HG03469 (cell line): ENCODE data around the gene TAF1B.

Experiments used
- ATAC-seq: cut with Tn5 transposase; IDR thresholded peaks from one replicate; pipeline ENCODE4 v1.9.1; 2021; ENCODE audit warnings: mild to moderate bottlenecking, moderate library complexity, moderate number of reproducible peaks; ENCODE audit not compliant: unreplicated experiment

Gene TAF1B

GRCh38 chr2:9807555-9808305 is 35.5 kb upstream of the TAF1B start:
- no peak for ATAC-seq

- no peak for ATAC-seq
Observed at GRCh38 chr2:9808334-9809063, 34.8 kb upstream of the TAF1B start.

DNA sequence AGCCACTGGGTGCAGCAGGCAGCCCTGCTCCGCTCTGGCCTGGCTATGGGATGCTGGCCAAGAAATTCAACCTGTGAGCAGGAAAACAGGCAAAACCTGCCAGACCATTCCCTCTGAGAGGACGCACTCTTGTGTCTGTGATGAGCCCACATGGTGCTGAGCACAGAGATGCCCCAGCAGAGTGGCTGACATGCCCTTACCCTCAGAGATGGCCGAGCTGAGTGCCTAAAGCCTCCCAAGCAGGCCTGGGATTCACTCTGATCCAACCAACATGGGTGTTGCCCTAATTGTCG is 34.3 kb upstream of the TAF1B start:
- ATAC-seq, result no peak

DNA sequence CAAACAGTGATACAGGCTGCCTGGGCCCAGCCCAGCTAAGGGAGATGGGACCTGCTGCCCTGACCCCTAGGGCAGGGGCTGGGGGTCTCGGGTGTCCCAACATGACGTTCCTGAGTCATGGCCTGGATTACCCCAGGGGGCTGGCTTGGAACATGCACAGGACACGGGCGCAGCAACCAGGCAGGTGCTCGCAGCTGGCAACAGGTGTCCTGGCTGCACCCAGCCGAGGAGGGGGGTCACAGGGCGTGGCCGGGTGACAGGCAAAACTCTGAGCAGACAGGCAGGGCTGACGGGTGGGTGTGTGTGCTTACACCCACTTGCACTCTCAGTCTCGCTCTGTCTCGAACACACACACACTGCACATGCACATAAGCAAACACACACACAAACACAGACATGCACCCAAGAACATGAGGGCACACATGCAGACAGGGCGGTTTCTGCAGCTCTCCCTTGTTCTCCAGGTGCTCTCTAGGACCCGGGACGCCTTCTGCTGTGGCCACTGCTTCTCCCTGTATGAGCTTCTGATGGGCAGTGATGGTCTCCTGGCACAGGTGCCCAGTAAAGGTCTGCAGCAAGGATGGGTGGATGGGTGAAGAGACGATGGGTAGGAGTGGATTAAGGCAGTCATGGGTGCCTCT is 33.7 kb upstream of the TAF1B start:
- ATAC-seq, result no peak

- ATAC-seq, result no peak
Observed at GRCh38 chr2:9811216-9811615, 32.1 kb upstream of the TAF1B start.

DNA sequence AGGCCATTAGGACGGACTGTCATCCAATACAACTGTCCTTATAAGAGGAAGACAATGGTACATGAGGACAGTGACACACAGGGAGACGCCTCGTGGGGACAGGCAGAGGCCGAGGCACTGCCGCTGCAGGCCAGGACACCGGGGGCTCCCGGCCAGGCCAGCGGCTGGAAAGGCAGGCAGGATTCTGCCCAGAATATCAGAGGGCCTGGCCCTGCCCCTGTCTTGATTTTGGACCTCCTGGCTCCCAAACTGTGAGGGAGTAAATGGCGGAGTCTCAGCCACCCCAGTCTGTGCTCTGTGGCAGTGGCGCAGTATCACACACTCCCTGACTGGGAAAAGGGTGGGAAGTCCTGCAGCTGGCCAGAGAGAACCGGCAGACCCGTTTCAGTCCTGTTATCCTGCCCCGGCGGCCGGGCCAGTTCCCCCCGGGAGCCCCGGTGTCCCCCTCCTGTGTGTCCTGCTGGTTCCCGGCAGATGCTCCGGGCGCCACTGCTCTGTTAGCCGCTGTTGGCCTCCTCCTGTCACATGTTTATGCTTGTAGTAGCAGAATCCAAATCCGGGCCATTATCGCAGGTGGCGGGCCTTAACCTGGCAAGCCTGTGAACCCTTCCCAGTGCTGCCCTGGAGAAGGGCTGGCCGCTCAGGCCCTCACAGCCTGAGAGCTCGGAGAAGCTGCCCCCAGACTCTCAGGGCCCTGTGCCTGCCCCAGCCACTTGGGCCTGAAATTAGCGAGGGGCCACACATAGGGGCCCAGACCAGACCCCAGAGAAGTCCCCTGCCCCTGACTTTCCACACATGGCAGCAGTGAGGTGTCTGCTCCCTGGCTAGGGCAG is 31.4 kb upstream of the TAF1B start:
- ATAC-seq, result no peak

DNA sequence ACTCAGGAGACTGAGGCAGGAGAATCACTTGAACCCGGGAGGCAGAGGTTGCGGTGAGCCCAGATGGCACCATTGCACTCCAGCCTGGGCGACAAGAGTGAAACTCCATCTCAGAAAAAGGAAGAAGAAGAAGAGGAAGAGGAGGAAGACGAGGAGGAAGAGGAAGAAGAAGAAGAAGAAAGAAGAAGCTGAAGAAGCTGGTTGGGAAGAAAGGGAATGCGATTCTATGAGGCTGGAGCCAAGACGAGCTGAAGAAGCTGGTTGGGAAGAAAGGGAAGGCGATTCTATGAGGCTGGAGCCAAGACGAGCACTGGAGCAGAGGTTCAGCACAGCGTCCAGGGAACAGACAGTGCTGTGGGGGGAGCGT is 30.3 kb upstream of the TAF1B start:
- ATAC-seq, result no peak

GRCh38 chr2:9813312-9814128 is 29.8 kb upstream of the TAF1B start:
- ATAC-seq, result no peak

DNA sequence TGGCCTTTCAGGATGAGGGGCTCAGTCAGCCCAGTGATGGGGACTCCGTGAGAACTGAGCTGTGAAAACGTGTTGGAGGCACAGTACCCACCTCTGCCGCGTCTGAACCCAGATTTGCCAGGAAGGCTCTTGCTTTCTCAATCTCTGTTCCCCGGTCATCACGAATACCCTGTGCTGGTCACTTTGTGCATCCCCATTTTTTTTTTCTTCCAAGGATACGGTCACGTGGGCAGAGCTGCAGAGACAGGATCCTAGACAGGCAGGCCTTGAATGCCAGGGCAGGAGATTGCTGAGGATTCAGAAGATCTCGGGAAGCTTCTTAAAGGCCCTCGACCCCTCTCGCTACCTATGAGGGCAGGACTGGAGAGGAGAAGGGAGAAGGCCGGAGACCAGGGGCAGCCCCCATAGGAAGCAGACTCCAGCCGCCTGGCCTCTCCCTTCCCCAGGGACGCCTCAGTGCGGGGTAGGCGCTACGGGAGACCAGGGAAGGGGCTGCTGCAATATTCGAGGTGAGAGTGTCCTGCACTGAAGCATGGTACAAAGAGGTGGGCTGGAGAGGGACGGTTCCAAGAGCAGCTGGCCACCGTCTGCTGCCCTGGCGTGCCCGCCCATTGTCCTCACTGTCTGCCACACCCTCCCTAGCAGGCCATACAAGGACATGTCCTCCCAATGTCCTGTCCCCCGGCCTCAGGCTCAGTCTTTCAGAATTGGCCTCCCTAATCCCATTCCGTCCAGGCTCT is 29.0 kb upstream of the TAF1B start:
- no peak for ATAC-seq

GRCh38 chr2:9815076-9815475 is 28.2 kb upstream of the TAF1B start:
- no peak for ATAC-seq

- no peak for ATAC-seq
Observed at GRCh38 chr2:9815844-9816279, 27.4 kb upstream of the TAF1B start.

DNA sequence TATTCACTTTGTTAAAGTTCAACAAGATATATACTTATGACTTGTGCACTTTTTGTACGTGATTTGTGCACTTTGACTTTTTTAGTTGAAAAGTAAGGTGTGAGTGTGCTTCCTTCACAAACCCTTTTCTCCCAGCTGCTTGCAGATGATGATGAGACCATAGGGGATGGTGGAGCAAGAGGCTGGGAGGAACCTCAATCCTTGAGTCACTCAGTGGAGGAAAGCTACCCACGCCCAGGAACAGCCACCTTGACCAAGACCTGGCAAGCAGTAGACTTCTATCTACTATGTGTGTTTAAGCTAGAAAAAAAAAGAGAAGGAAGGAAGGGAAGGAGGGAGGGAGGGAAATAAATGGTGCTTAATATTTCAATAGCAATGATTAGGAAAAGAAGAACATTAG is 25.2 kb upstream of the TAF1B start:
- ATAC-seq, result no peak

GRCh38 chr2:9819551-9819950 is 23.7 kb upstream of the TAF1B start:
- ATAC-seq, result no peak

DNA sequence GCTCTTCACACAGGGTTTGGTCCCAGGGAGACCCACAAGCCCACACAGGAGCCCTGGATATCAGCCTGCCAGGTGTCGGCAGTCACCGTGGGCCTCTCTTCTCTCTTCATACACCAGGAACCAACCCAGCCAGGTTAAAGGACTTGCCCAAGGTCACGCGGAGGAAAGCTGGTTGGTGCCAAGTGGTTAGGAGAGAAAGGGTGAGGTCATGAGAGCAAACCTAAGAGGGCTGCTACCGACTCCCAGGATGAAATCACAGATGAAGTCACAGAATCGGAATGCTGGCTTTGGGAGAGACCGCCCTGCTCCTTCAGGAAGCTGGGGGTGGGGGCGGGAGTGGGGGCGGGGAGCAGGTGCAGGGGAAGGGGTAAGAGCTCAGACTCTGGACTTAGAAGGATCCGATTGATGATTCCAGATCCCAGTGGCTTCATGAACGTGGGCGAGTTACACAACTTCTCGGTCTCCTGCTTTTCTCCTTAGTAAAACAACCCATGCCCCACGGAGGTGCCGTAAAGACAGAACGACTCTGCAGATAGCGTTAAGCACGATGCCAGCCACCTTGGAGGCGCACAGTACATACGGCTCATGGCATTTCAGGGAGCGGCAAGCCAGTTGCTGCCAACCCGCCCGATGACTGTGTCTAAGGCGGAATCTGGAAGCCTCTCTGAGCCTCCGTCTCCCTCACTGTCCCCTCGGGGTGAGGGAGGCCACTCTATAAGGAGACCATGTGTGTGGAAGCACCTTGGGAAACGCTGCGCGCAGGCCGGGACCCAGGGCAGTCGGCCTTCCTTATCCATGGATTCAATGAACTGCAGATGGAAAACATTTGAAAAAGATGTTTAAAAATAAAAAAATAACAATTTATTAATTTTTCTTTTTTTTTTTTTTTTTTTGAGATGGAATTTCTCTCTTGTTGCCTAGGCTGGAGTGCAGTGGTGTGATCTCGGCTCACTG is 23.0 kb upstream of the TAF1B start:
- ATAC-seq, result no peak

DNA sequence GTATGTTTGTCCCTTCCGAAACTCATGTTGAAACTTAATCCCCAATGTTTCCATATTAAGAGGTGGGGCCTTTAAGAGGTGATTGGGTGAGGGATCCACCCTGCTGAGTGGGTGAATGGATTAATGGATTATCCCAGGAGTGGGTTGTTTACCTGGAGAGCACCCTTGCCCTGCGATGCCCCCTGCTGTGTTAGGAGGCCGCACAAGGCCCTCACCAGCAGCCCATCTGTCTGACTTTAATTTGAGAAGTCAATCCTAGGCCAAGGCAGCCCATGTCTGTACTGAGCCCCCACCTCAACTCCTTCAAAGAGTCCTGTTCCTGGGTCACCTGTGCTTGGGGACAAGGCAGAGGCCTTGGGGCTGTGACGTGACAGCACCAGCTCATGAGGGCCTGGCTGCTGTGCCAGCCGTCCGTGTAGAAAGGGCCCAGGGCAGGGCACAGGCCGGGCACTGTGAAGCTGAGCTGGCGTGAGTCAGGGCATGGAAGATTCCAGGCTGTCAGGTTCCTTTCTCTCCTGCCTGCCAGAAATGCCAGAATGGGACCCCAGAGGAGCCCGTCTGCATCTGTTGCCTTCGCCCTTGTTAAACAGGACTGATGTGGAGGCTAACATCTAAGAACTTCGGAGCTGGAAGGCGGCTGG is 21.3 kb upstream of the TAF1B start:
- no peak for ATAC-seq

GRCh38 chr2:9824441-9824840 is 18.8 kb upstream of the TAF1B start:
- no peak for ATAC-seq

- no peak for ATAC-seq
Observed at GRCh38 chr2:9824956-9825720, 18.1 kb upstream of the TAF1B start.
